LNCAP (cell line): ENCODE results near the gene SLC4A1AP.

ENCODE experiments used
- TF ChIP-seq, protein P1 (sequence below): fragments of 450-650 bp; IDR thresholded peaks from 2 replicates; pipeline ENCODE4 v1.5.1; 2017; ENCODE audit warnings: mild to moderate bottlenecking

SLC4A1AP gene

DNA sequence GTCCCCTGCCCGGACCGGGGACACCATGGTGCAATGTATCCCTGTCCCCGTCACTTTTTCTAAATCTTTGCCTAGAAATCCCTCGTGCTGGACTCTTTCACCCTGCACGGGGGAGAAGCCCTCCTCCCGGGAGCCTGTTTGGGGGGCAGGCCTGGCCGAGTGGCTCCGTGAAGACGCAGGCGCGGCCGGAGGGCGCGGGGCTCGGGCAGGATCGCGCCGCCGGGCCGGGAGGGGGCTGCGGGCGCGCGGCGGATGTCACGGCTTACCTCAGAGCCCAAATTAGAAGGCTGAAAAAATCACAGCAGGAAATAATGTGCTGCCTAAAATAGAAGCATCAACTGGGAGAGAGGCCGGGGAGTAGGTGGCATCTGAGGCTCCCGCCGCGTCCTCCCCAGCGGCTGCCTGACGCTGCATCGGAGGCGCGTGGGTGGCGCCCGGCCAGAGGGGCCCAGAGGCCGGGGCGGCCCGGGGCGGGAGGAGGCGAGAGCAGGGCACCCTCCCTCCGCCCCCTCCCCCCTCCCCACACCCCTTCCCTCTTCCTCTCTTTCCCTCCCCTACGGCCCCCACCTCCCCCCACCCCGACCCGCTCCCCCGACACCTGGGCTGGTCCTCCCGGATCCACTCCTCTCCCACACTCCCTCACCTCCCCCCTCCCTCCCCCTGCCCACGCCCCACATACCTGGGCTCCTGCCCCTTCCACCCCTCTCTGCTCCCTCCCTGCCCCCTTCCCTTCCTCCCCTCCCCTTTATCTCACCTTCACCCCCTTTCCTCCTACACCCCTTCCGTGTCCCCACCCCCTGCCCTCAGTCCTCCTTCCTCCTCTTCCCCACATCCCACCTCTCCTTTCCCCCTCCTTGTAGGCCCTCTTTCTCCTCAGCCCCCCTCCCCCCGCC is 51.9 kb downstream of the SLC4A1AP start:
- TF ChIP-seq, protein P1, sequence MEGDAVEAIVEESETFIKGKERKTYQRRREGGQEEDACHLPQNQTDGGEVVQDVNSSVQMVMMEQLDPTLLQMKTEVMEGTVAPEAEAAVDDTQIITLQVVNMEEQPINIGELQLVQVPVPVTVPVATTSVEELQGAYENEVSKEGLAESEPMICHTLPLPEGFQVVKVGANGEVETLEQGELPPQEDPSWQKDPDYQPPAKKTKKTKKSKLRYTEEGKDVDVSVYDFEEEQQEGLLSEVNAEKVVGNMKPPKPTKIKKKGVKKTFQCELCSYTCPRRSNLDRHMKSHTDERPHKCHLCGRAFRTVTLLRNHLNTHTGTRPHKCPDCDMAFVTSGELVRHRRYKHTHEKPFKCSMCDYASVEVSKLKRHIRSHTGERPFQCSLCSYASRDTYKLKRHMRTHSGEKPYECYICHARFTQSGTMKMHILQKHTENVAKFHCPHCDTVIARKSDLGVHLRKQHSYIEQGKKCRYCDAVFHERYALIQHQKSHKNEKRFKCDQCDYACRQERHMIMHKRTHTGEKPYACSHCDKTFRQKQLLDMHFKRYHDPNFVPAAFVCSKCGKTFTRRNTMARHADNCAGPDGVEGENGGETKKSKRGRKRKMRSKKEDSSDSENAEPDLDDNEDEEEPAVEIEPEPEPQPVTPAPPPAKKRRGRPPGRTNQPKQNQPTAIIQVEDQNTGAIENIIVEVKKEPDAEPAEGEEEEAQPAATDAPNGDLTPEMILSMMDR, result no peak

DNA sequence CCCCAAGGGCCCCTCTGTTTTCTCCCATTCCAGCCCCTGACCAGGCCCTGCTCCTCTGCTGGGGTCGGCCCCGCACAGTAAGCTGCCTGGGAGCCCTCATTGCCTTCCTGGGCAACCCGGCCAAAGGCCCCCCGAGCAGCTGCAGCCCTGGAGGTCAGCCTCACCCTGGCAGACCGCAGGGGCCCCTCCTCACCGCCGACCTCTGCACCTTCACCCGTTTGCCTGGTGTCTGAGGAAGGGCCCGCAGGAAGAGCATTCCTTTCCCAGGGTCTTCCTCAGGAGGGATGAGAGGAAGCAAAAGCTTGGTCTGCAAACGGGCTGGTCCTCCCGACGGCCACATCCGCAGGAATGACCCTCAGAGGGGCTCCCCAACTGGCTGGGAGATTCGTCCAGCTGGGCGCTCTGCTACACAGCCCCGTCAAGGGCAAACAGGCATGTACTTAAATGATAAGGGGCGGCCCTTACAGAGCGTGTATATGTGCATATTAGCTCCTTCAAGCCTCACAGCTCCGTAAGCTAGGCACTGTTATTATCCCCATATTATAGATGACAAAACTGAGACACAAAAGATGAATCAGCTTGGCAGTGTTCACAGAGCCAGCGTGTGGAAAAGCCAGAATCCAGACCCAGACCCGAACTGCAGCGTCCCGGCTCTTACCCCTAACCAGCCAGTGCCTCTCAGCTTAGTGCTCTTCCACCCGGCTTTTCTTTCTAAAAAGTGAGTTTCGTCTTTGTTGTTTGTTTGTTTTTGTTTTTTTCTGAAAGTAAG is 52.8 kb downstream of the SLC4A1AP start:
- TF ChIP-seq, protein P1, result no peak

DNA sequence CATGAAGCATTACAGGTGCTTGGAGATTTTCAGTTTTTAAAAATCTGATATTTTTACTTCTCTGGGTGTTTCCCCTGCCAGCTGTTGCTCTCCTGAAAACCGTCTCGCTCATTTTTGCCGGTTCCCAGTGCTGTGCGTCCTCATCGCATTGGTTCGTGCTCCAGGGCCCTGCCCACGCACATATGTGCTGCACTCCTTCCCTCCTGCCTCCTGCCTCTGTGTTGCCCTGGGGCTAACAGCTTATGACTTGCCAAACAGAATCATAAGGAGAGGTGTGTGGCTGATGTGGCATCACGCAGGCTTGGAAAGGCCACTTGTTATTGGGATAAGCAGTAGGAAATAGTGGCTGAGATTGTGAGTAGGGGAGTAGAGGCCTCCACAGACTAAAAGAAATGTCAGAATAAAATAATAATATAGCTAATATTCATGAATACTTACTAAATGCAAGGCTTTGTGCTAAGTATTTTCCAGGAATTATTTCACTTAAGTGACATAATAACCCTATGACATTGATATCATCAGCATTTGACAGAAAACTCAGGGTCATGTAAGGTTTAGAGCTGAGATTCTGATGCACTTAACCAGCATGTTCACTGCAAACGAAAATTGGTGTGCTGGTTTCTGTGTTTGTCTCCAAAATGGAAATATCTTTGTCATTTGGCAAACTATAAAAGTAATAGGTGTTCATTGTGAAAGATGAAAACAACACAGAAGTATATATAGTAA is 53.5 kb downstream of the SLC4A1AP start:
- TF ChIP-seq, protein P1, result no peak

GRCh38 chr2:27720004-27720551 is 56.4 kb downstream of the SLC4A1AP start:
- TF ChIP-seq, protein P1, result no peak

- TF ChIP-seq, protein P1, result no peak
Observed at GRCh38 chr2:27721335-27721734, 57.6 kb downstream of the SLC4A1AP start.

- TF ChIP-seq, protein P1, result no peak
Observed at GRCh38 chr2:27721884-27722485, 58.3 kb downstream of the SLC4A1AP start.
